Naive thymus-derived CD4-positive, alpha-beta T cell (primary cell): ENCODE data around the gene ENDOU. TPM values are rescaled to one million over a fixed set of nuclear protein-coding genes. Genes with fewer than 3 reads are reported as not detected.
A peak's percentile ranks its signal among the peaks of the same experiment; 100 is the strongest.

ENCODE experiments used
- ATAC-seq: fragments of 150-1000 bp; cut with Tn5 transposase; 2 replicates; pipeline ENCODE4 v1.10.0; 2021; ENCODE audit warnings: mild to moderate bottlenecking, moderate library complexity
- CTCF ChIA-PET: fragments of 350-600 bp; sonication (Branson Sonifier 250); formaldehyde crosslinking; loops from one replicate; lab custom pipeline; 2021; ENCODE audit warnings: antibody characterized with exemption; lab: Charles Lee
- POLR2A ChIA-PET: fragments of 350-600 bp; sonication (Branson Sonifier 250); formaldehyde crosslinking; loops from one replicate; lab custom pipeline; 2021; ENCODE audit warnings: antibody characterized with exemption, inconsistent platforms; lab: Charles Lee
- DNase-seq, 9 donors: peaks; one replicate each; pipeline versions ENCODE4 v3.0.0 to v3.0.0-alpha.2; 2020 to 2022; ENCODE audit warnings: mixed read lengths in 1 of 9
- H3K27ac ChIP-seq: one replicate; pipeline ENCODE4 v1.7.0; 2013; ENCODE audit warnings: mild to moderate bottlenecking, low read depth, low read length, moderate library complexity
- H3K27me3 ChIP-seq, 2 donors: one replicate each; pipeline ENCODE4 v1.7.0; 2013; ENCODE audit warnings: low read length in 2 of 2, mild to moderate bottlenecking in 2 of 2, moderate library complexity in 2 of 2; ENCODE audit not compliant: control insufficient read depth in 2 of 2, insufficient read depth in 2 of 2
- H3K36me3 ChIP-seq, 3 experiments: 1 replicate in 2 of 3; 2 replicates in 1 of 3; pipeline ENCODE4 v1.7.0; 2013; ENCODE audit warnings: low read length in 3 of 3, mild to moderate bottlenecking in 3 of 3, moderate library complexity in 1 of 3; ENCODE audit not compliant: insufficient read depth in 3 of 3, control insufficient read depth in 2 of 3
- H3K4me1 ChIP-seq, 2 donors: one replicate each; pipeline ENCODE4 v1.7.0; 2013; ENCODE audit warnings: low read length in 2 of 2, mild to moderate bottlenecking in 2 of 2, moderate library complexity in 1 of 2; ENCODE audit not compliant: control insufficient read depth in 2 of 2, insufficient read depth in 2 of 2
- H3K4me3 ChIP-seq: 2 replicates; pipeline ENCODE4 v1.7.0; 2013; ENCODE audit warnings: mild to moderate bottlenecking, low read length
- H3K9me3 ChIP-seq, 3 experiments: 1 replicate in 2 of 3; 2 replicates in 1 of 3; pipeline ENCODE4 v1.7.0; 2013; ENCODE audit warnings: low read length in 3 of 3; ENCODE audit not compliant: control insufficient read depth in 2 of 3
- H3K27ac Mint-ChIP-seq, 9 donors: one replicate each; pipeline ENCODE4 v1.8.0; 2020 to 2022; ENCODE audit warnings: mixed read lengths in 9 of 9, mild to moderate bottlenecking in 8 of 9, moderate library complexity in 5 of 9, inconsistent platforms in 2 of 9
- H3K27me3 Mint-ChIP-seq, 5 donors: one replicate each; pipeline ENCODE4 v1.8.0; 2021 to 2022; ENCODE audit warnings: mixed read lengths in 5 of 5, mild to moderate bottlenecking in 1 of 5
- H3K36me3 Mint-ChIP-seq, 5 donors: one replicate each; pipeline ENCODE4 v1.8.0; 2020 to 2022; ENCODE audit warnings: mixed read lengths in 5 of 5, mild to moderate bottlenecking in 3 of 5, inconsistent platforms in 1 of 5
- H3K4me1 Mint-ChIP-seq, 7 donors: one replicate each; pipeline ENCODE4 v1.8.0; 2020 to 2022; ENCODE audit warnings: mixed read lengths in 7 of 7, mild to moderate bottlenecking in 3 of 7, inconsistent platforms in 1 of 7
- H3K4me3 Mint-ChIP-seq, 10 donors: one replicate each; pipeline ENCODE4 v1.8.0; 2020 to 2022; ENCODE audit warnings: mild to moderate bottlenecking in 10 of 10, mixed read lengths in 10 of 10, moderate library complexity in 6 of 10, inconsistent platforms in 2 of 10
- H3K9me3 Mint-ChIP-seq, 11 donors: one replicate each; pipeline ENCODE4 v1.8.0; 2020 to 2022; ENCODE audit warnings: mixed read lengths in 11 of 11, mild to moderate bottlenecking in 4 of 11, inconsistent platforms in 1 of 11, moderate library complexity in 1 of 11
- intact Hi-C, 2 donors: fragments of 100-400 bp; cut with micrococcal nuclease; formaldehyde crosslinking; loops; one replicate each; pipeline ENCODE4 v1.15.1; 2023
- polyA plus RNA-seq, 2 donors: library from polyadenylated mRNA; unstranded; fragments of 300-500 nt; fragmentation: Illumina TruSeq; gene quantifications; one replicate each; pipeline ENCODE4 v1.2.3, GENCODE V29; 2021
- total RNA-seq, 6 experiments: library from RNA in 5 of 6; stranded (reverse) in 5 of 6; gene quantifications; 1 replicate in 5 of 6; 2 replicates in 1 of 6; pipeline ENCODE4 v1.2.3 and lab custom pipeline; 2021 to 2026

ENDOU gene
- not detected for total RNA-seq
- polyA plus RNA-seq, result not detected
- not detected for total RNA-seq (lab: John Stamatoyannopoulos, UW)

- peaks cover 0 to 26% (median 0%) of the 10 kb centered on the region in 5 donors for H3K36me3 Mint-ChIP-seq
- ChIA-PET POLR2A (interaction anchor here (1.2 kb wide), 1 partner anchor 44 kb away, joined by 4 read pairs; no protein-coding TSS in a partner anchor), CTCF (no interaction called here)
- no peaks in the 10 kb centered on the region for H3K27me3 ChIP-seq
- peaks cover 0 to 15% of the 10 kb centered on the region in 2 donors for H3K4me1 ChIP-seq
- no peak within 1 kb of the TSS for H3K27ac ChIP-seq
- ATAC-seq (no peak), DNase-seq (no peak)
- intact Hi-C loops, result no loop called here
- no peak within 1 kb of the TSS for H3K4me3 ChIP-seq
- H3K4me1 Mint-ChIP-seq, result peaks cover 8 to 24% (median 12%) of the 10 kb centered on the region in 7 donors
- H3K27ac Mint-ChIP-seq, result peak within 1 kb of the TSS in 1 of 9 donors; percentile 14
- H3K9me3 Mint-ChIP-seq, result no peaks in the 10 kb centered on the region
- no peak within 1 kb of the TSS for H3K4me3 Mint-ChIP-seq
- H3K9me3 ChIP-seq, result no peaks in the 10 kb centered on the region
- no peaks in the 10 kb centered on the region for H3K27me3 Mint-ChIP-seq
- no peaks in the 10 kb centered on the region for H3K36me3 ChIP-seq
These were observed at the start of gene ENDOU for GRCh38 chr12:47725091-47725772. Gene ENDOU, minus strand, starts transcription at chr12:47725490. Its CDS starts 77 bp downstream, at chr12:47725413.

- H3K4me1 Mint-ChIP-seq, result peaks cover 15 to 55% (median 35%) of the 10 kb centered on the region in 7 donors
- peak overlapping the region in 4 of 9 donors; percentile 13 to 72 (median 44) for H3K27ac Mint-ChIP-seq
- ATAC-seq (no peak), DNase-seq (no peak)
- H3K9me3 ChIP-seq, result no peaks in the 10 kb centered on the region
- peaks cover 7 to 8% of the 10 kb centered on the region in 2 donors for H3K4me1 ChIP-seq
- H3K9me3 Mint-ChIP-seq, result peaks cover 0 to 2% (median 0%) of the 10 kb centered on the region in 11 donors
- H3K36me3 ChIP-seq, result no peaks in the 10 kb centered on the region
- peak overlapping the region in 9 of 10 donors; percentile 24 to 94 (median 84) for H3K4me3 Mint-ChIP-seq
- no peaks in the 10 kb centered on the region for H3K27me3 ChIP-seq
- CTCF ChIA-PET, result interaction anchor here (0.6 to 18.2 kb wide), 7 partner anchors 17 to 74 kb away, joined by 3 to 346 read pairs (median 5); no protein-coding TSS in a partner anchor
- POLR2A ChIA-PET, result interaction anchor here (1.1 to 2.1 kb wide), 3 partner anchors 34 to 61 kb away, joined by 4 to 7 read pairs (median 5); no protein-coding TSS in a partner anchor
- H3K27ac ChIP-seq, result no peak overlapping the region
- peaks cover 0 to 8% (median 0%) of the 10 kb centered on the region in 5 donors for H3K27me3 Mint-ChIP-seq
- no peak overlapping the region for H3K4me3 ChIP-seq
- intact Hi-C loops, result loop anchor here in 1 of 2 donors (5.0 kb wide), 1 partner anchor 742 kb away; no protein-coding TSS in a partner anchor
- H3K36me3 Mint-ChIP-seq, result peaks cover 0 to 1% (median 0%) of the 10 kb centered on the region in 5 donors
These were observed 49.4 kb upstream of the ENDOU start for GRCh38 chr12:47774663-47775062.

GRCh38 chr12:47773858-47774580, 48.7 kb upstream of the ENDOU start:
- H3K4me3 Mint-ChIP-seq, result peak overlapping the region in 9 of 10 donors; percentile 83 to 94 (median 91)
- intact Hi-C loops, result loop anchor here (1.0 to 5.0 kb wide), 5 partner anchors 15 to 742 kb away; partner anchors contain the start of genes RAPGEF3 (in 1 of the 2) and RPAP3 (in 1 of the 2)
- H3K9me3 Mint-ChIP-seq, result peaks cover 0 to 2% (median 0%) of the 10 kb centered on the region in 11 donors
- no peaks in the 10 kb centered on the region for H3K27me3 ChIP-seq
- no peaks in the 10 kb centered on the region for H3K36me3 ChIP-seq
- peak overlapping the region; percentile 59 for H3K4me3 ChIP-seq
- H3K4me1 Mint-ChIP-seq, result peaks cover 9 to 50% (median 28%) of the 10 kb centered on the region in 7 donors
- H3K4me1 ChIP-seq, result peaks cover 7 to 8% of the 10 kb centered on the region in 2 donors
- peak overlapping the region; percentile 74 for H3K27ac ChIP-seq
- ATAC-seq (no peak), DNase-seq (no peak)
- peaks cover 0 to 8% (median 0%) of the 10 kb centered on the region in 5 donors for H3K27me3 Mint-ChIP-seq
- H3K27ac Mint-ChIP-seq, result peak overlapping the region; percentile 56 to 91 (median 77)
- ChIA-PET POLR2A (interaction anchor here (1.0 to 2.1 kb wide), 5 partner anchors 20 to 67 kb away, joined by 3 to 7 read pairs (median 4); no protein-coding TSS in a partner anchor), CTCF (interaction anchor here (0.7 to 18.2 kb wide), 7 partner anchors 16 to 980 kb away, joined by 3 to 346 read pairs (median 3); no protein-coding TSS in a partner anchor)
- H3K36me3 Mint-ChIP-seq, result no peaks in the 10 kb centered on the region
- no peaks in the 10 kb centered on the region for H3K9me3 ChIP-seq

GRCh38 chr12:47773062-47773857, 48.0 kb upstream of the ENDOU start, which contains the start of gene SLC48A1:
Gene SLC48A1, plus strand, starts transcription at chr12:47773238. Its CDS starts 67 bp downstream, at chr12:47773305.
- peak within 1 kb of the TSS; percentile 74 for H3K27ac ChIP-seq
- H3K4me3 Mint-ChIP-seq, result peak within 1 kb of the TSS in 9 of 10 donors; percentile 83 to 94 (median 91)
- peaks cover 0 to 2% (median 0%) of the 10 kb centered on the region in 11 donors for H3K9me3 Mint-ChIP-seq
- peaks cover 0 to 8% (median 0%) of the 10 kb centered on the region in 5 donors for H3K27me3 Mint-ChIP-seq
- no peaks in the 10 kb centered on the region for H3K36me3 Mint-ChIP-seq
- peak within 1 kb of the TSS; percentile 75 to 94 (median 80) for H3K27ac Mint-ChIP-seq
- no peaks in the 10 kb centered on the region for H3K9me3 ChIP-seq
- ChIA-PET POLR2A (interaction anchor here (0.8 to 1.5 kb wide), 9 partner anchors 16 to 384 kb away, joined by 3 to 5 read pairs (median 3); partner anchors contain the start of gene ASB8), CTCF (interaction anchor here (0.6 to 18.2 kb wide), 8 partner anchors 13 to 981 kb away, joined by 3 to 346 read pairs (median 4); no protein-coding TSS in a partner anchor)
- H3K4me1 ChIP-seq, result peaks cover 7 to 8% of the 10 kb centered on the region in 2 donors
- H3K36me3 ChIP-seq, result no peaks in the 10 kb centered on the region
- DNase-seq, result peak; percentile 63 to 84 (median 80)
- H3K4me3 ChIP-seq, result peak within 1 kb of the TSS; percentile 59
- intact Hi-C loops, result loop anchor here (1.0 to 5.0 kb wide), 5 partner anchors 14 to 741 kb away; partner anchors contain the start of genes RAPGEF3 (in 1 of the 2) and RPAP3 (in 1 of the 2)
- no peaks in the 10 kb centered on the region for H3K27me3 ChIP-seq
- ATAC-seq, result peak; percentile 96
- peaks cover 7 to 47% (median 25%) of the 10 kb centered on the region in 7 donors for H3K4me1 Mint-ChIP-seq

- H3K27ac Mint-ChIP-seq, result peak overlapping the region; percentile 65 to 94 (median 78)
- H3K27ac ChIP-seq, result no peak overlapping the region
- H3K4me3 ChIP-seq, result peak overlapping the region; percentile 27
- ChIA-PET POLR2A (interaction anchor here (0.8 to 1.5 kb wide), 8 partner anchors 15 to 385 kb away, joined by 3 to 5 read pairs (median 3); partner anchors contain the start of gene ASB8), CTCF (interaction anchor here (0.6 to 18.2 kb wide), 10 partner anchors 13 to 1571 kb away, joined by 3 to 346 read pairs (median 3); no protein-coding TSS in a partner anchor)
- DNase-seq (no peak), ATAC-seq (no peak)
- no peaks in the 10 kb centered on the region for H3K36me3 ChIP-seq
- intact Hi-C loops, result loop anchor here (1.0 to 5.0 kb wide), 5 partner anchors 13 to 740 kb away; partner anchors contain the start of genes RAPGEF3 (in 1 of the 2) and RPAP3 (in 1 of the 2)
- H3K4me3 Mint-ChIP-seq, result peak overlapping the region in 9 of 10 donors; percentile 79 to 94 (median 87)
- H3K4me1 Mint-ChIP-seq, result peaks cover 3 to 41% (median 25%) of the 10 kb centered on the region in 7 donors
- H3K36me3 Mint-ChIP-seq, result no peaks in the 10 kb centered on the region
- H3K4me1 ChIP-seq, result peaks cover 7 to 8% of the 10 kb centered on the region in 2 donors
- H3K27me3 Mint-ChIP-seq, result peaks cover 0 to 8% (median 0%) of the 10 kb centered on the region in 5 donors
- H3K9me3 Mint-ChIP-seq, result peaks cover 0 to 2% (median 0%) of the 10 kb centered on the region in 11 donors
- H3K9me3 ChIP-seq, result no peaks in the 10 kb centered on the region
- no peaks in the 10 kb centered on the region for H3K27me3 ChIP-seq
These were observed 47.4 kb upstream of the ENDOU start for GRCh38 chr12:47772738-47773061.
